Mesothelial cell of epicardium (in vitro differentiated cells): Measurements from ENCODE around the gene SPIRE1. TPM values are rescaled to one million over a fixed set of nuclear protein-coding genes. Genes with fewer than 3 reads are reported as not detected.

Source experiments
- DNase-seq, 2 experiments: peaks; one replicate each; pipeline ENCODE4 v3.0.0; 2021; ENCODE audit warnings: low spot score in 2 of 2; ENCODE audit not compliant: unreplicated experiment in 2 of 2
- H3K27ac Mint-ChIP-seq: 2 replicates; pipeline ENCODE4 v1.8.0; 2021; ENCODE audit warnings: mixed read lengths
- H3K27me3 Mint-ChIP-seq: 2 replicates; pipeline ENCODE4 v1.8.0; 2021; ENCODE audit warnings: low read depth, mixed read lengths
- H3K36me3 Mint-ChIP-seq: 2 replicates; pipeline ENCODE4 v1.8.0; 2021; ENCODE audit warnings: mixed read lengths
- H3K4me1 Mint-ChIP-seq: 2 replicates; pipeline ENCODE4 v1.8.0; 2021; ENCODE audit warnings: mixed read lengths
- H3K4me3 Mint-ChIP-seq: 2 replicates; pipeline ENCODE4 v1.8.0; 2021; ENCODE audit warnings: mild to moderate bottlenecking, moderate library complexity, mixed read lengths
- H3K9me3 Mint-ChIP-seq: 2 replicates; pipeline ENCODE4 v1.8.0; 2021; ENCODE audit warnings: mixed read lengths
- CTCF ChIP-seq: fragments of 200-600 bp; sonication (generic); IDR thresholded peaks from one replicate; pipeline ENCODE4 v1.5.0; 2021; ENCODE audit warnings: antibody characterized with exemption; ENCODE audit not compliant: unreplicated experiment
- total RNA-seq: library from RNA; stranded (reverse); gene quantifications from 3 replicates; pipeline ENCODE4 v1.2.1, GENCODE V29; 2021

The SPIRE1 gene
- total RNA-seq, 1 donor from 2014 or later, result 24.2 TPM

DNA sequence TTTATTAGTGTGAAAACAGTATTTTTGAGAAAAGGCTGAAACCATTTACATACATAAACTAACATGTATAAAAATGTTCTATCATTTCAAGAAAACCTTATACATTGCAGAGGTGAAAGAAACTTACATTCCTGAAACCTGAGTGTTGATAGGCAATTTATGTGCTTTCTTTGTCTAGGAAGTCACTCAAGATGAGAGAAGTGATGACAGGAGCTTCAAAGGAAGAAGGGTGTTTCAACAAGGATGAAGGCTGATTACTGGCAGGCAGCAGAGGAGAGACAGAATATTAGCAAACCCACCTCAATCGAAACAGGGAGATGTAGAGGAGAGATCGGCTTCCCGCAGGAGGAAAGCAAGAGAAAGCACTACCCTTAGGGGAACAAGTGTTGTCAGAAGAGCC is 125.2 kb downstream of the SPIRE1 start:
- no peak for DNase-seq
- Mint-ChIP-seq H3K4me1 (peaks cover 14% of the 10 kb centered on the region), H3K36me3 (peaks cover 1% of the 10 kb centered on the region), H3K4me3 (no peak overlapping the region), H3K27ac (no peak overlapping the region), H3K27me3 (no peaks in the 10 kb centered on the region), H3K9me3 (no peaks in the 10 kb centered on the region)
- TF ChIP-seq CTCF, result no peak

DNA sequence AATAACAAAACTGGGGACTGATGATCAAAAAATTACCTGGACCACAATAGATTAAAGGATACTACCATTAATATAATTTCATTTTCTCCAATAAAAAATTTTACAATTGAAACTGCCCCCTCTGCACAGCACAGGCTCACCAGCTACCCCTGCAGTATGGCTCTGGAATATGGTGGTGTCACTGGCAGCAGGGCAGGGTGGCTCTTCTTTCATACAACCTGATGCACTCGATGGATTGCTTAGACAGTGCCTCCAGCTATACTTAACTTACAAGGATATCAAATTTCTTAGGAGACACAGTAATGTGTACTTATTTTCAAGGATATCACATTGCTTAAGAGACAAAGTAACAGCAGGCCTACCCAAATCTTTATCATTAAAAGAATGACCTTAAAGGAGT is 126.2 kb downstream of the SPIRE1 start:
- Mint-ChIP-seq H3K9me3 (no peaks in the 10 kb centered on the region), H3K4me1 (peaks cover 14% of the 10 kb centered on the region), H3K4me3 (no peak overlapping the region), H3K27ac (no peak overlapping the region), H3K27me3 (no peaks in the 10 kb centered on the region), H3K36me3 (peaks cover 1% of the 10 kb centered on the region)
- TF ChIP-seq CTCF, result no peak
- DNase-seq, result no peak

DNA sequence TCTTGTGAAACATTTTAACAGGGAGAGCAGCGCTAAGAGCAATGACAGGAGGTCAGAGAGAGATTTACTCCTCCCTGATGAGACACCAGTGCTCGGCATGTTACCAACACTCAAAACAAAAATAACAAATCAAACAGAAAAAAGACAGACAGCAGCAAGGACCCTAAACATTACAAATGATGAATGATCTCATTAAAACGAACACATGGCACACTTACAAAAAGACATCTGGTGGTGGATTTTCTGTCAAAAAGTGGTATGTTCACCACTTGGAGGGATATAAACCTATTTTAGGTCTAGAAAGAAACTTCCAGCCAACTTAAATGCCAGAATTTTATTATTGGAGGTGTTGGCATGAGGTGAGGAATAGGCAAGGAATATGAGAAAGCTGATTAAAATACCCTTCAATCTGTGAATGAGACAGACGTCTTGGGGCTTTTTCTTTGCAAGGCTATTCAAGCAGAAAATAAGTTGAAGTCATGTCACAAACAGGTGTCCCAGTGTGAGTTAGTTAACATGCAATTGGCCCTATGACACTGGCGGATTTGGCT is 137.4 kb downstream of the SPIRE1 start:
- H3K27me3 Mint-ChIP-seq, result no peaks in the 10 kb centered on the region
- peaks cover 26% of the 10 kb centered on the region for H3K4me1 Mint-ChIP-seq
- H3K4me3 Mint-ChIP-seq, result no peak overlapping the region
- H3K36me3 Mint-ChIP-seq, result no peaks in the 10 kb centered on the region
- DNase-seq, result no peak
- H3K27ac Mint-ChIP-seq, result no peak overlapping the region
- H3K9me3 Mint-ChIP-seq, result no peaks in the 10 kb centered on the region
- no peak for TF ChIP-seq CTCF

DNA sequence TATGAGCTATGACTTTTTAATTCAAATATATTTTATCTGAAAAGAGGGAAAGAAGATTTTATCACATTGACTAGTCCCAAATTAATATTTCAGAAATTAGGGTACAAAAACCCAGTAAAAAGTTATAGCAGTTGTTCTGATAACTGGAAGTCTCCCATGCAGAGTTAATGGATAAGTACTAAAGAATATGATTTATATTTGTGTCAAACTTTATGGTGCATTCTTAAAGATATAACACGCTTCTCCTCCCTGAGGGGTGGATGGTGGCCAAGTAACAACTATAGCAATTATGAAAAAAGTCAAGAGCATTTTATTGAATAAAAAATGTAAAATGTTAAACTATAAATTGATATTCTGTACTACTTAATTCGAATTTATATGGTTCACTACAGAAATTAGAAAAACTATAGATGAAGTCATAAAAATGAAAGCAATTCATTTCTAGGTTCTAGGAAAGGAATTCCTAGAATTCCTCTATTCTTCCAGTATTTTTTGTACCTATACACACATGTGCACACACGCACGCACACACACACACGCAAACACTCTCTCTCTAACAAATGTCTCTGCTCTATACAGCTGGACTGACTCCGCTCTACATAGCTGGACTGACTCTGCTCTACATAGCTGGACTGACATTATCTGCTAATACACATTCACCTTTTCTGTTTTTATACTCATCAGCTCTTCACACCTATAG is 138.9 kb downstream of the SPIRE1 start:
- no peak for DNase-seq
- no peak overlapping the region for H3K27ac Mint-ChIP-seq

DNA sequence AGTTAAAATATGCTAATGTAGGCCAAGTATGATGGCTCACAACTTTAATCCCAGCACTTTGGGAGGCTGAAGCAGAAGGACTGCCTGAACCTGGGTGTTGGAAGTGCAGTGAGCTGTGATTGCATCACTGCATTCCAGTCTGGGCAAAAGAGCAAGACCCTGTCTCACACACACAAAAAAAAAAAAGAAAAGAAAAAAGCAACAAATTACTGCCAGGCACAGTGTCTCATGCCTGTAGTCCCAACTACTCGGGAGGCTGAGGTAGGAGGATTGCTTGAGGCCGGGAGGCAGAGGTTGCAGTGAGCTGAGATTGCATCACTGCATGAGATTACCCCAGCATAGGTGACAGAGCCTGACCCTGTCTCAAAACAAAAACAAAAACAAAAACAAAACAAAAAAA is 139.6 kb downstream of the SPIRE1 start:
- no peaks in the 10 kb centered on the region for H3K36me3 Mint-ChIP-seq
- H3K9me3 Mint-ChIP-seq, result no peaks in the 10 kb centered on the region
- no peak for TF ChIP-seq CTCF
- H3K27ac Mint-ChIP-seq, result no peak overlapping the region
- no peak for DNase-seq
- H3K4me3 Mint-ChIP-seq, result no peak overlapping the region
- H3K27me3 Mint-ChIP-seq, result no peaks in the 10 kb centered on the region
- peaks cover 27% of the 10 kb centered on the region for H3K4me1 Mint-ChIP-seq

More for the DNA sequence above, 138.9 kb downstream of the SPIRE1 start:
- no peaks in the 10 kb centered on the region for H3K36me3 Mint-ChIP-seq
- no peak for TF ChIP-seq CTCF
- peaks cover 27% of the 10 kb centered on the region for H3K4me1 Mint-ChIP-seq
- no peaks in the 10 kb centered on the region for H3K27me3 Mint-ChIP-seq
- H3K9me3 Mint-ChIP-seq, result no peaks in the 10 kb centered on the region
- no peak overlapping the region for H3K4me3 Mint-ChIP-seq
